HG03060 (cell line): ENCODE measurements around the gene PSMD5.
"Not testable (repeated sequence)": the region's sequence is repeated elsewhere in the genome, so short reads cannot be mapped to it uniquely, and the experiment has no call there.

Source experiments
- ATAC-seq: cut with Tn5 transposase; IDR thresholded peaks from one replicate; pipeline ENCODE4 v1.9.1; 2021; ENCODE audit warnings: low read depth, moderate number of reproducible peaks; ENCODE audit not compliant: unreplicated experiment

Gene PSMD5

DNA sequence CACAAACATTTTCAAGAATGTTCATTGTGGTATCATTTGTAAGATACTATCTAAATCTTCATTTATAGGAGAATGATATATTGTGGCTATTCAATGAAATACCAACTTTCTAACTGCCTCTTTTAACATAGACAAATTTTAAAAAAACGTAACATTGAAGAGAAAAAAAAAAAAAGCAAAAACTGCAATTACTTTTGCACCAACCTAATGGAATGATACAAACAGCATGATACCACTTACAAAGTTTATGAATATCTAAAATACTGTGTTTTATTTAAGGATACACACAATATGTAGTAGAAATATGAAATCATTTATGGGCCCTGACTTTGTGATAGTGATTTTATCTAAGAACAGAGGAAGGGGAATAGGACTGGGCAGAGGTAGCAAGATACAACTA, 24.1 kb downstream of the PSMD5 start:
- no peak for ATAC-seq

- no peak for ATAC-seq
These were observed 27.6 kb downstream of the PSMD5 start for GRCh38 chr9:120815075-120815474.

DNA sequence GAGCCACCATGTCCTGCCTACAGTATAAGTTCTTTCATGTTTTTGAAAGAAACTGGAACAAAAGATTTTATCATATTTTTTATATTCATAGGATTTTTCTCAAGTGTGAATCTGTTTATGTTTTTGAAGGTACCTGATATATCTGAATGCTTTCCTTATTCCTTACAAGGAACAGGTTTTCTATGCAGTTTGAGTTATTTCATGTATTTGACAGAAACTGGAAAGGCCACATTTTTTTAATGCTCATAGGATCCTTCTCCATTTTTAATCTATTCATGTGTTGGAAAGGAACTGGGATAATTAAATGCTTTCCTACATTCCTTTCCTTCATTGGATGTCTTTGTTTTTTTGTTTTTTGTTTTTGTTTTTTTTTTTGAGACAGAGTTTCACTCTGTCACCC, 33.8 kb downstream of the PSMD5 start:
- ATAC-seq, result no peak

DNA sequence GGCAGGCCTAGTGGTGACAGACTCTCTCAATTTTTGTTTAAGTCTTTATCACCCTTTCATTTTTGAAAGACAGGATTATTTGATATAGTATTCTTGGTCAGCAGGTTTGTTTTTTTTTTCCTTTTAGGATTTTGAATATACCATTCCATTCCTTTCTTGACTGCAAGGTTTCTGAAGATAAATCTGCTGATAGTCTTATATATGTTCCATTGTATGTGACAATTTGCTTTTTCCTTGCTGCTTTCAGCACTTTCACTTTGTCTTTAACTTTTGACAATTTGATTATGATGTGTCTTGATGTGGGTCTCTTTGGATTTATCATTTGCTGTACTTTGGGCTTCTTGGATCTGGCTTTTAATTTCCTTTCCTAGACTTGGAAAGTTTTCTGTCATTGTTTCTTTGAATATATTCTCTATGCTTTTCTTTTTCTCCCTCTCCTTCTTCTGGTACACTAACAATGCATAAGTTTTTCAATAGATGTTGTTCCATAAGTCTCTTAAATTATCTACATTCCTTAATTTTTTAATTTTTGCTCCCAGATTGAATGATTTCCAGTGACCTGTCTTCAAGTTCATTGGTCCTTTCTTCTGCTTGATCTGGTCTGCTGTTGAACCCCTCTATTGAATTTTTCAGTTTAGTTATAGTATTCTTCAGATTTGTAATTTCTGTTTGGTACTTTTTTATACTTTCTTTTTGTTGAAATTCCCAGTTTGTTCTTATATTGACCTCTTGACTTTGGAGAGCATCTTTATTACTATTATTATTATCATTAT, 34.9 kb downstream of the PSMD5 start:
- ATAC-seq, result no peak

DNA sequence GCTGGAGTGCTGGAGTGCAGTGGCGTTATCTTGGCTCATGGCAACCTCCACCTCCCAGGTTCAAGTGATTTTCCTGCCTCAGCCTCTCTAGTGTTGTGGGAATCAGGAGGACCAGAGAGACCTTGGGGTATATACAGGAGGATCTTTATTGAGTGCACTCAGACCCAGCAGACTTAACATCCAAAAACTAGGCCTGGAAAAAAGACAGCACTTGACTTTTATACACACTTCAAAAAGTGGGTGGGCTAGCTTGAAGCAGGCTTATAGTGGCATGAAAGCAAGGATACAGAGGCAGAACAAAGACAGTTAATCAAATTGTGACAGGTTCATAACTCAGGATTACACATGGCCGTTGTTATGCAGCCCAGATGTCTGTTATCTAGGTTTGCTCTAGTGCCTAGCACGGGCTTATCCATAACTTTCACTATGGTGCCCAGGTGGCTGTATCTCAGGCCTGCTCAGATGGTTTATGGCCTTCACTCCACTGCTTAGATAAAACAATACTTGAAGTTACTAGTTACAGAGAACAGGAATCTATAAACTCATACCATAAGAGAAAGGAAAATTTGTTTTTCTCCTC, 37.8 kb downstream of the PSMD5 start:
- not testable (repeated sequence) for ATAC-seq

- ATAC-seq, result no peak
These were observed 41.3 kb downstream of the PSMD5 start for GRCh38 chr9:120801441-120801840.

GRCh38 chr9:120792898-120793765, 49.6 kb downstream of the PSMD5 start, which contains the start of gene FBXW2:
FBXW2 (minus strand) TSS chr9:120793416; CDS start chr9:120788258, 5,158 bp downstream.
- peak; percentile 63 for ATAC-seq

GRCh38 chr9:120791161-120791560, 51.6 kb downstream of the PSMD5 start:
- no peak for ATAC-seq

DNA sequence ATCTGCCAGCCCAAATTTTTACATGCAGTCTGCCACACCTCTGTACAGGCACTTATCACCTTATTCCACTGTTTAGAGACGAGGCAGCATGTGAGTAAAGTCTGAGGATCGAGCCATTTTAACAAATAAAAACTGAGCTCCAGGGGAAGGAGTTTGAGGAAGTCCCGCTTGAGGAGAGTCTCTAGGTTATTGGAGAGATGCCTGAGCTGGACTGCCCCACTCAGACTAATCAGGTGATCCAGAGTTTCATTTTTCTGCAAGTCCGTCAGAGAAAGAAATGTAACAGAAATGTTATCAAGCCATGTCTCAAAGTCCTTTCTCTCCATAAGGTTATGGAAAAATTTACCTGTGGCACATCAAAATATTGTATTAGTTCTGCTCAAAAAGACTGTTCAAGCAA, 54.8 kb downstream of the PSMD5 start:
- no peak for ATAC-seq

DNA sequence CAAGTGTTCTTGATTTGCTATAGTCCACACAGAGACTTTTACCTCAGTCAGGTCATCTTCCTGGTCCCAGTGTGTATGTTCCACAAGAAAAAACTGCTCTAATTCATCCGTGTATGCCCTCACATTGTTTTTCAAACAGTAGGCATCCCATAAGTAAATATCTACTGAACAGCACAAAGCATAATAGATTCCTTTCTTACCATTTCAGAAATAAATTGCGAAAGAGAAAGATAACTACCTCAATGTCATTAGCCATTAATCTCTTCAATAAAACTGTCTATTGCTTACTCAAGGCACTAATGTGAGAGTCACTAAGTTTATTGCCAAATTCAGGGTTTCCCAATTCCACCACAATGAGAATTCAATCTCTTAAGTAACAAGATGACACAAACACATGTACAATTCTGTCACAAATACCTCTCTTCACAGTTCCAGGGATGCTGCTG, 59.1 kb downstream of the PSMD5 start:
- ATAC-seq, result no peak

GRCh38 chr9:120781236-120781635, 61.5 kb downstream of the PSMD5 start:
- no peak for ATAC-seq

GRCh38 chr9:120780367-120780766, 62.4 kb downstream of the PSMD5 start:
- no peak for ATAC-seq

- no peak for ATAC-seq
These were observed 63.5 kb downstream of the PSMD5 start for GRCh38 chr9:120779227-120779626.

DNA sequence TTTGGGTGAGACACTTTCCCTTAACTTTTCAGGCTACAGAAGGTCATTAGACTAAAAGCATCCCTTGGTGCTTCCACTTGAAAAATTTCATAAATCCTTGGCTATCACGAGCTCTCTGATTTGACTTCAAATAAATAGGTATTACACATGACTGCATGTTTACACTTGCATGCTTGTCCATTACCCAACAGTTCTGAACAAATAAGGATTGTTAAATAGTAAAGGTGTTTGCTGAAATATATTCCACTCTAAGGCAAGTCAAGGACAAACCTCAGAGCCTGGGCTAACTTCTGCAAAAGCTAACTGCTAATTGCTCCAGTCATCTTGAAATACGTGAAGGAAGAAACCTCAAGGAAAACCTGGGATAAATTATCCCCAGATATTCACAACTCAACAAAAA, 64.0 kb downstream of the PSMD5 start:
- ATAC-seq, result no peak

GRCh38 chr9:120777229-120777628, 65.5 kb downstream of the PSMD5 start:
- ATAC-seq, result no peak

DNA sequence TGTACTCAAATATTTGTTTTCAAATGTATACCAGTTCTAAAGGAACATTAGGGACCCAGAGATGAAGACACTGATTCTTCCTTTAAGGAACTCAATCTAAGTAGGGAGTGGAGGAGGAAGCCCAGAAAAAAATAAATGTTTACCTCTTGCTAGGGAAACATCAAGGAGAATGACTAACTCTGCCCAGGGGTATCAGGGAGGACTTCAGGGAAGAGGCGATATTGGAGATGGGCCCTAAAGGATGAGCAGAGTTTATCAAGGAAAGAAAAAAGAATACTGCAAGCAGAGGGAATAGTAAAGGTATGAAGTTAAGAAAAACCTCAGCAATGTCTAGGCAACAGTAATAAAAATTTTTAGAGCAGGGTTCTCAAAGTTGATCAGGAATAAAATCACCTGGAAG, 65.9 kb downstream of the PSMD5 start:
- no peak for ATAC-seq

GRCh38 chr9:120775859-120776258, 66.9 kb downstream of the PSMD5 start:
- ATAC-seq, result no peak

- no peak for ATAC-seq
These were observed 68.0 kb downstream of the PSMD5 start for GRCh38 chr9:120774719-120775118.

DNA sequence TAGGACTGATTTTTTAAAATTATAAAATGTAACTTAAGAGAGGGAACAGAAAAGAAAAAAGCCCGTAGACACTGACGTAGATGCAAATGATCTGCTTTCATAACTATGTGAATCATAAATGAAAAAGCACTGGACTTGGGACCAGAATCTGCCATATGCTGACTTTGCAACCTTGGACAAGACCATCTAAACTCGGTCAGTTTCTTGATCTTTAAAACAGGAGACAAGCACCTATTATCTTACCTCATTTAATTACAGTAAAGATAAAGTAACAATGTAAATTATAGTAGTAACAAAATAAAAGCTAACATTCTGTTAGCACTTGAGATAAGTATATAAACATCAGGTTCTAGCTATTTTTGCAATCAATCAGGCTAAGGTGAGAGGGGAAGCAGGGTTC, 69.5 kb downstream of the PSMD5 start:
- ATAC-seq, result no peak

DNA sequence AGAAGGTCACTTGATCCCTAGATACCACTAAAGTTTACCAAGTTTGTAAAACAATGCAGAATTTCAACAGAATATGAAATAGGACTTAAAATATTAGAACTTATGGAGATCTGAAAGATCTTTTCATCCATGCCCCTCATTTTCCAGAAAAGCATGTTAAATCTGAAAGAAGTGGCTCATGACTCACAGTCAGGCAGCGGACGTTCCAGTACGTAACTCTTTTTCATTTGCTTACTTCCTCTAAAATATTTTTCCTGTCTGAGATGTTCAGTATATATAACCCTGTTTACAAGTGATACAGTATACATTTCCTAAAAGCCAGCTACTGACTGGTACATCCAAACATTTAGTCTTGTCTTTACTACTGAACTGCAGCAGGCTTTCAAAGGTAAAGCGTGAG, 71.8 kb downstream of the PSMD5 start:
- ATAC-seq, result no peak

GRCh38 chr9:120768886-120769285, 73.8 kb downstream of the PSMD5 start:
- no peak for ATAC-seq
